GM18868 (cell line): ENCODE results near the gene PDRG1.

Experiments used
- ATAC-seq: cut with Tn5 transposase; IDR thresholded peaks from one replicate; pipeline ENCODE4 v1.9.1; 2021; ENCODE audit warnings: mild to moderate bottlenecking, moderate library complexity; ENCODE audit not compliant: unreplicated experiment

PDRG1 gene

DNA sequence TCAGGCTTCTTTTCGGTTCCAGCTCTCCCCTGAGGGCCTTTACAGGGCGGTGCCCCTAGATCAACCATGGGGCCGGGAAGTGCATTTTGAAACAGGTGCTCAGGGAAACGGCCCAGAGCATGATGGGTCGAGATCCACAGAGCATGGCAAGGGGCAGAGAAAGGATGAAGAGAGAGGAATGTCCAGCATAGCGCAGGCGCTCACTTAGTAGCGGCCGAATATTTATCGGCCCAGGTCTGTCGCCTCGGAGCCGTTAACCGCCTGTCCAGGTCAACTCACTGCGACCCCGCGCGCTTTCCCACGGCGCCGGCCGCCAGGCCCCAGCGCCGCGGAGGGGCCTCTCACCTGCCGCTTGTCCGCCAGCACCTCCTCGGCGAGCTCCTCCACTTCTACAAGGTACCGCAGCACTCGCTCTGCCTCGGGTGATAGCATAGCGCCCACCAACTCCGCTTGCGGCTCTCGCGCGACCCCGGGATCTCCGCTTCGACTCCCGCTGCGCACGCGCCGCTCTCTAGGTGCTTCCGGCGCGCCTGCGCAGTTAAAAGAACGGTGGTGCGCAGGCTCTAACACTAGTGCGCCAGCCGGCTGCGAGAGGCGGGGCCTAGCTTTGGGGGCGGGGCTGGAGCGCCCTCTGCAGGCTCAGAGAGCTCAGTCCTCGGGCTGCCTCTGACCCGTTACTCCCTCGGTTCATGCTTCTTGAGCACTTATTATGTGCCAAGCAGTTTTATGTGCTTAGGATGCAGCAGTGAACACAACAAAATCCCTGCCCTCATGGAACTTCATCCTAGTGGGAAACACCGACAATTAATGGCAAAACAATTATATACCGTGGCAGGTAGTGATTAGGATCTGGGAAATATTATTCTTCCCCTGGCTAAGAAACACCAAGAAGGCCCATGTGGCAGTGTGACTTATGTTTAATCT lies at the start of gene PDRG1:
PDRG1 (minus strand) TSS at position 517 of the 924 bp plus-strand sequence; CDS start at position 432, 85 bp downstream.
- peak; percentile 92 for ATAC-seq

DNA sequence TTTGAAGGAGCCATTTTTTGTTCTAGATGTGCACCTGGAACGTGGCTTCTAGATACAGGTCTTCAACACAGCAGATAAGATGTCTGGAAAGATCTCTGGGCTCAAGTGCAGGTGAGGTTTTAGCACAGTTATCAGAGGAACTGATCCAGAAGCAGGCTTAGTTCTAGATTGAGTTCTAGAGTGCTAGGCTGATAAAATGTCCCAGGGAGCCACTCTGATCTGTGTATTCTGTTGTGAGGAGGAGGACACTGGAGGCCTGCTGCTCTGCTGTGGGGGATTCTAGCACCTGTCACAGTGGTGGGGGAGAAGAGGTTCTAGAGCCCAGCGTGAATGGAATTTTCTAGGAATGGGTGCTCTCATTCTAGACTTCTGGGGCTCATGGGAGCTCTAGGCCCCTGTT lies 46.4 kb upstream of the PDRG1 start:
- no peak for ATAC-seq

DNA sequence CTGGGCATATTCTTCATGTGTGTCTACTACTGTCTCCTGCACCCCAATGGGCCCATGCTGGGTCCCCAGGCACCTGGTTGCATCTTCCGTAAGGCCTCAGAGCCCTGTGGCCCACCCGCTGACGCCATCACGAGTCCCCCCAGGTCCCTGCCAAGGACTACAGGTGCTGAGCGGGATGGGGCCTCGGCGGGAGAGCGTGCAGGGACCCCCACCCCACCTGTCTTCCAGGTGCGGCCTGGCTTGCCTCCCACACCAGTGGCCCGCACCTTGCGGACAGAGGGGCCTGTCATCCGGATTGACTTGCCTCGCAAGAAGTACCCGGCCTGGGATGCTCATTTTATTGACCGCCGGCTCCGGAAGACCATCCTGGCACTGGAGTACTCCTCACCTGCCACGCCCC lies 45.1 kb upstream of the PDRG1 start:
- ATAC-seq: no peak

DNA sequence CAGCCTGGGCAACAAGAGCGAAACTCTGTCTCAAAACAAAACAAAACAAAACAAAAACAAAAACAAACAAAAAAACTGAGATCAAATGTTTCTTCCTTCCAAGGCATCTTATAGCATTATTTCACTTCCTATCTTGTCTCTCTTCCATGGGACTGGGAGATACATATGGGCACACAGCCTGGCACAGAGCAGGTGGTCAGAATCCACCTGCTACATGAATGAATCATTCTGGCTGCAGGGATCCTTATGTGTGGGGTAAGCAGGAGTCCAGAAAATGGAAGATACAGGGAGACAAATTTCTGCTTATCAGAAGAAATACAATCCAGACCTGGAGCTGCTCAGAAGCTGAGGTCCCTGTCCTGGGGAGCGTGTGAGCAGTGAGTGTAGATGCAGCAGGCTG lies 40.2 kb upstream of the PDRG1 start:
- ATAC-seq: no peak

- ATAC-seq: no peak
Observed at GRCh38 chr20:31991339-31991705, 39.5 kb upstream of the PDRG1 start.

DNA sequence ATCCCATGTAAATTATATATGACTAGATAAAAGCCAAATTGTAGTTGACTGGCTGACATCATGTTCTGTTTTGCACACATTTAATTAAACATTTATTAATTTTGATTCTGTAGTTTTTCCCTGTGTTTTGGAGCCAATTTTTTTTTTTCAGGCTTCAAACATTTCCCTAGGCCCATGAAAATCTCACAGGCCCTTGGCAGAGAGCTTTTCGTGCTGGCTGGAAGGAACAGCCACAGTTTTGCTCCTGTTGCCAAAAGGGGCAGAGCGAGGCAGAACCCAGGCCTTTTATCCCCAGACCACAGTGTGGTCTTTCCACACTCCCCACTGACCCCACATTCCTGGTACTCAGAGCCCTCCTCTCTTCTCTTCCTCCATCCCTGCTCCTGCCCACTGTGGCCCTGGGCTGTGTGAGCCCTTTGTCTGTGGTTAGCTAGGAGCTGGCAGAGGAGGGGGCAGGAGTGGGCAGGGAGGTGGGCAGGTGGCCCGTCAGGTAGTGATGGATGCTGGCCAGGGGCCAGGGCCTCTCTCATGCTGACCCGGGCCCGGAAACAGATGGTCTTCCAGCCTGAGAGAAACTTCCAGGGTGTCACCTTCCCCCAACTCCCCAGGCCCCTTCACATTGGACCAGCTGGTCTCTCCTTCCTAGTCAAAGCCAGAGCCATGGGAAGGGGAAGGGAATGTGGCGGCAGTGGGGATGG lies 38.9 kb upstream of the PDRG1 start:
- no peak for ATAC-seq

GRCh38 chr20:31989030-31989645 lies 37.3 kb upstream of the PDRG1 start:
- no peak for ATAC-seq

- ATAC-seq: no peak
Observed at GRCh38 chr20:31988430-31989015, 36.7 kb upstream of the PDRG1 start.

GRCh38 chr20:31987744-31988143 lies 35.9 kb upstream of the PDRG1 start:
- no peak for ATAC-seq

GRCh38 chr20:31984981-31985471 lies 33.2 kb upstream of the PDRG1 start:
- ATAC-seq: no peak

- no peak for ATAC-seq
Observed at GRCh38 chr20:31981784-31982183, 29.9 kb upstream of the PDRG1 start.

DNA sequence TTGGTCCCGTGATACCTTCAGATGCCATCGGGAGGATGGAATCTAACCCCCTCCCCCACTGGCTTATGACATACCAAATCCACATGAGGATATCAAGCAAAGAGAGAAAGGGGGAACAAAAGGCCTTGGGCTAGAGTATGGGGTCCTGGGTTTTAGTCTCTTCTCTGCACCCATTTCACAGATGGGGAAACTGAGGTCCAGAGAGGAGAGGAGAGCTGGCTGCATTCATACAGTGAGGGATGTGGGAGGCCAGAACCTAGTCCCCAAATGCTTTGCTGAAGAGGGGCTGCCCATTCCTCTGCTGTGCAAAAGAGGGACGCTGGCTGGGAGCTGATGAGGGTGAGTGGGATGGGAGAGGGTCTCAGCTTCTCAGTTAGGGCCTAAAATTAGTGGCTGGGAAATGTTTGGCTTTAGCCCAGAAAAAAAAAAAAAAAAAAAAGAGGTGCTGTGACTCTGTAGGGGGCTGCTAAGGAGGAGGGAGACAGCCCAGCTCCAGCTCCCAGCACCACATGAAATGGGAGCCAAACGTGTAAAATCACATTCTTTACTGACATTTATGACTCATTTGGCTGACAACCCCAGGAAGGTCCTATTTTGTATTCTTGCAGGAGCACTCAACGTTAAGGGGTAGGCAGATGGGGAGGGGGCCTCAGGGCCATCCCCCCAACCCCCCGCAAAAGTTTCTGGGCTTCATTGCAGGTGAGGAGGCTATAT lies 28.0 kb upstream of the PDRG1 start:
- ATAC-seq: no peak

- ATAC-seq: no peak
Observed at GRCh38 chr20:31977080-31977479, 25.2 kb upstream of the PDRG1 start.

DNA sequence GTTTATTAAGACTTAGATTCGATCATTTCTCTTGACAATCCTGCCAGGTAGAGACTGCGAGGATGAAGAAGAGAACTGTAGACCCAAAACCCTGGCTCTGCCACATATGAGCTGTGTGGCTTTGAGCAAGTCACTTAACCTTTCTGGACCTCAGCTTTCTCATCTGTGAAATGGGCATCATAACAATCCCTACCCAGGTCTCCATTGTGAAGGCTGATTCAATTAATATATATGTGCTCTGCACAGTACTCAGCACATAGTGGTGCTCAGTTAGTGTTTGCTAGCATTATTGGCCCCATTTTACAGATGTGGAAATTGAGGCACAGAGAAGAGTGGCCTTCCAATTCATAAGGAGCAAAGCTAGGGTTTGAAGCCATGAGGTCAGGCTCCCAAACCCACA lies 24.0 kb upstream of the PDRG1 start:
- no peak for ATAC-seq

DNA sequence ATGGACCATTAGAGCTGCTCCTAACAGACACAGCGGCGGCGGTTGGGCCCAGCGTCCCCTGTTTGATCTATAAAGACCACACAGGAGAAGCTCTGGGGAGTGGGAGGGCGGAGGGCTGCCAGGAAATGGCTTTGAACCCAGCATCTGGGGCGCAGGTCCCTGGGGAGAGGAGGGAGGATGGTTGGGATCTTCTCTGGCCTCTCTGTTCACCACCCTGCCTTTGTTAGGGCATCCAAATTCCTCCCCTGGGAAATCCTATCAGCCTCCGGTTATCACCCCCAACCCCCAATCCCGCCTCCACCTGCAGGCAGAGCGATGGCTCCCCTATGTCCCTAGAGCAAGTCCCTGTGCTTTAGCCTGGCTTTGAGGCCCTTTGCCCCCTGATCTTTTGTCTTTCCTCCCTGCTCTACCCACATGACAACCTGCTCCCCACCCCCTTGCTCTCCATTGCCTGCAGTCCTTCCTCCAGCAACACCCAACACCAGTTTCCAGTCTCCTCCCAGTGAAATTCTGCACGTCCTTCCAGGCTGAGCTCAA lies 23.2 kb upstream of the PDRG1 start:
- ATAC-seq: no peak

- ATAC-seq: no peak
Observed at GRCh38 chr20:31974296-31974695, 22.4 kb upstream of the PDRG1 start.

DNA sequence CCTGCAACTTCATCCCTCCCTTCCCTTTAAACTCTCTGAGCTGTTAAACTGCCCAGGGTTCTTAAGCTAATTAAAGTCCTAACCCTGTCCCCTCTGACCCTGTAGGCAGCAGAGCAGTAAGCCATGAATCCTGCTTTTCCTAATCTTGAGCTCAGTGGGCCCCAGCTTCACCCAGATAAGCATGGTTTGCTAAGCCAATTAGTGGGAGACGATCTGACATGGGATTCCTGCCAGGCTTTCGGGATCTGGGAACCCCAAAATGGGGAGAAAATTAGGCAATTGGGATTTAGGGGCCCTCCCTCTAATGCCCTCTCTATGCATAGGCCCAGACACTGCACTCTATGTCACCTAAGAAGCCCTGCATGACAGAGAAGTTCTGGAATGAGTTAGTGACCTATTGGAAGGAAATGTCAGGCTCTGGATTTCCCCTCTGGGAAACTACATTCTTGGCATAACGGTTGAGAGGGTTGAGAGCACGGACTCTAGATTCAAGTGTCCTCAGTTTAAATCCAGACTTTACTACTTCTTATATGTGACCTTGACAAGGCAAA lies 20.7 kb upstream of the PDRG1 start:
- no peak for ATAC-seq

DNA sequence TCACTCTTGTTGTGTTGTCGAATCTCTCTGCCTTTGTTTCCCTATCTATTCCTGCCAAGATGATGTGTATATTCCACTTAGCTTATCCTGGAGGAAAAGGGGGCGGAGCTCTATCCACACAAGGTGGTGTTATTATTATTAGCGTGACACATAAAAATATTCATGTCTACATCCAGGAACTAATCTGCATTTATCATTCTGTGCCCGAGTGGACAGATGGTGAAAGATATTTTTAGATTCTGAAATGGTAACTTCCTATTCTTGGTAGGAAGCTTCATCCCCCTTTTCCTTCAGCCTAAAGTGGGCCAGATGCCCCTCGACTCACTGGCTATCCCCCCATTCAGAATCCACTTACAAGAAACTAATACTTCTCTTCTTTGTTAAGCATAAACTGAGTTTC lies 18.1 kb upstream of the PDRG1 start:
- no peak for ATAC-seq

GRCh38 chr20:31968291-31969126 lies 16.7 kb upstream of the PDRG1 start:
- no peak for ATAC-seq
